HUES6 (cell line): ENCODE measurements around the gene MRPL49.

Source experiments
- H3K27ac ChIP-seq: 2 replicates; pipeline ENCODE4 v1.7.0; 2013; ENCODE audit warnings: low read depth, mild to moderate bottlenecking, low read length, inconsistent platforms
- H3K27me3 ChIP-seq: 2 replicates; pipeline ENCODE4 v1.6.1; 2013; ENCODE audit warnings: low read length; ENCODE audit not compliant: control insufficient read depth, insufficient read depth
- H3K36me3 ChIP-seq: 2 replicates; pipeline ENCODE4 v1.6.1; 2013; ENCODE audit warnings: low read length; ENCODE audit not compliant: control insufficient read depth, insufficient read depth
- H3K4me1 ChIP-seq: 2 replicates; pipeline ENCODE4 v1.6.1; 2013; ENCODE audit warnings: low read length; ENCODE audit not compliant: control insufficient read depth, insufficient read depth
- H3K4me3 ChIP-seq: 2 replicates; pipeline ENCODE4 v1.5.1; 2013; ENCODE audit warnings: low read depth, low read length
- H3K9ac ChIP-seq: one replicate; pipeline ENCODE4 v1.6.1; 2013; ENCODE audit warnings: mild to moderate bottlenecking, low read length
- H3K9me3 ChIP-seq: 2 replicates; pipeline ENCODE4 v1.6.1; 2013; ENCODE audit warnings: low read depth, low read length; ENCODE audit not compliant: control insufficient read depth, insufficient read depth

Gene MRPL49

DNA sequence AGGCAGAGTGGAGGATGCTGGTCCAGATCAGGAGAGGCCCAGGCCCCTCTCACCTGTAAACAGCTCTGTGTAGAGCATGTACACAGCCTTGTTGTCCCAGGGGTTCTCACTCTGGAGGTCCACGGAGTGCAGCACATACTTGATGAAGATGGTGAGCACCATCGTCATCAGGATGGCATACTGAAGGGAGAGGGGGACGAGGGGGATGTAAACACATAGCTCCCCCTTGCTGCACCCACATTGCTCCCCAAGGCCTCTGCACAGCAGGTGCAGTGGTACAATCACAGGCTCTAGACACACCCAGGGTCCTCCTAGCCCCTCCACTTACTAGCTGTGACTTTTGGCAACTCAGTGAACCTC, 9.3 kb downstream of the MRPL49 start:
- Histone ChIP-seq H3K9ac (no peak overlapping the region), H3K4me1 (peaks cover 17% of the 10 kb centered on the region), H3K27ac (no peak overlapping the region), H3K4me3 (no peak overlapping the region), H3K9me3 (no peaks in the 10 kb centered on the region), H3K27me3 (no peaks in the 10 kb centered on the region), H3K36me3 (peaks cover 64% of the 10 kb centered on the region)

DNA sequence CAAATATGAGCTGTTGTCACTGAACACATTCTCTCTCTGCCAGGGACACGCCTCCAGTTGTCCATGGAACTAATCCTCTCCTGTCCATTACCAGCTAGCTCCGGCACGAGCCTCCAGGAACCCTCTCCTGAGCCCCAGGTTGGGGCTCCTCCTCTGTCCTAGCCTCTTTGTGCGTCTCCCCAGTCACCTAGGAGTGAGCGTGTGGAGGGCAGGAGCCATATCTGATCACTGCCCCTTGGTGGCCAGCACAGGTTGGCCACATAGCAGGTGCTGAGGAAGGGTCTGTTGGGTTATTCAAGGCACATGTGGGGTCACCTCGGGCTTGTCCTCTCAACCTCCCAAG, 9.7 kb downstream of the MRPL49 start:
- H3K36me3 ChIP-seq: peaks cover 60% of the 10 kb centered on the region
- H3K9ac ChIP-seq: no peak overlapping the region
- no peaks in the 10 kb centered on the region for H3K27me3 ChIP-seq
- peaks cover 17% of the 10 kb centered on the region for H3K4me1 ChIP-seq
- H3K9me3 ChIP-seq: no peaks in the 10 kb centered on the region
- no peak overlapping the region for H3K4me3 ChIP-seq
- no peak overlapping the region for H3K27ac ChIP-seq

DNA sequence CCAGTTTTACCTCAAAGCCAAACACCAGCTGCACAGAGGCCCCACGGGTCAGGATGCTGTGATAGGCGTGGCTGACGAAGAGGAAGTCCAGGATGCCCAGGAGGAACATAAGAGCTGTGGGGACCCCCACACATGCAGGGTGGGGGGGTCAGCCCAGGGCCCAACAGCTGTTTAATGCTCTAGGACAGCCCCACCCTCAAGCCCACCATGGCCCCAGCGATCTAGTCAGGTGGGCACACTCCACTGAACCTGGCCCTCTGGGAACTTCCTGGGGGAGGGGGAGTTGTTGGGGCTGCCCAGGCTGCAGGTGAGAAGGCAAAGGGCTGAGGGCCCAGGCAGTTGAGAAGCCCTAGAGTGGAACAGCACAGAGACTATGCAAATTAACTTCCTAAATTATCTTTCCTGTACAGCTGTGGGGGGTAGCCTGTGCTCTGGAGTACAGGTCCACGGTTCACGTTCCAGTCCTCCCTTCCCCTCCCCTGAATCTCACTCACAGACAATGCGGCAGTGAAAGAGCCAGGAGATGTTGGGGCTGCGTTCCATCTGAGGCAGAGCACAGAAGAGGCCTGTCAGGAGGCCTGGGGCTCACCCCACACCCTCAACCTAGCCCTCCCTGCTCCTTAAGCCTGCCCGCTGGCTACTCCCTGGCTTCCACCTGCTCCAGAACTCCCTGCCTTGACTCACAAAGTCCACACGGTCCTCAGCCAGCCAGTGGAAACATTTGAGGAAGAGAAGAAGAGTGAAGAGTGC, 10.3 kb downstream of the MRPL49 start:
- H3K9ac ChIP-seq: peak overlapping the region; percentile 100
- no peaks in the 10 kb centered on the region for H3K9me3 ChIP-seq
- no peak overlapping the region for H3K27ac ChIP-seq
- H3K27me3 ChIP-seq: no peaks in the 10 kb centered on the region
- H3K36me3 ChIP-seq: peaks cover 54% of the 10 kb centered on the region
- no peak overlapping the region for H3K4me3 ChIP-seq
- H3K4me1 ChIP-seq: peaks cover 17% of the 10 kb centered on the region

DNA sequence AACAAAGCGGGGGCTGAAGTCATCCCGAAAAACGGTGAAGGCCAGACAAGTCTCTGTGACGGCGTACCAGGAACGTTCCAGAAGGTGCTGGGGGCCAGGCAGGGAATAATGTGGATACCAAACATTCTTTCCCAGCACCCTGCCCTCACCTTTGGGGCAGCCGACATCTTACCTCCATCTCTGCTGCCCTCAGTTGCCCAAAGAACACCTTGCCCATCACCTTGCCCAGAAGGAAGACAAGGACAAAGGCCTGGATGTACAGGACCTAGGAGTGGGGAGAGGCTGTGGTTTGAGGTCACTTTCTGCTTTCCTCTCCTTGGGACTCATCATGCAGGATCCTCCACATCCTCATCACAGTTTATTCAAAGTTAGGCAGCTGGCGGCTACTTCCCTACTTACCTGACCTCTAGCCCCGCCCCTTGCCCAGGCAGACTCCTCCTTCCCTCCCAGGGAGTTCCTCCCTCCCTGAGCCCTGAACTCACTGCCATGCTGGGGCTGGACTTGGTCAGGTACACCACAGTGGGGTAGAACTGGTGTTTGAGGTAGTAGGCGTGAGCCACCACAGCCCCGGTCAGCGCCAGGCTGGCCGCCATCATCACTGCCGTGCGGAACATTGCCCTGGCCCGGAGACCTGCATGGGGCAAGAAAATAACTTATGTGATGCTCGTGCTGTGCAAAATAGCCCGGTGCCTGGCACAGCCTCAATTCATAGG, 11.0 kb downstream of the MRPL49 start:
- Histone ChIP-seq H3K4me3 (peak overlapping the region; percentile 97), H3K9me3 (no peaks in the 10 kb centered on the region), H3K9ac (peak overlapping the region; percentile 100), H3K27me3 (no peaks in the 10 kb centered on the region), H3K4me1 (peaks cover 17% of the 10 kb centered on the region), H3K36me3 (peaks cover 47% of the 10 kb centered on the region), H3K27ac (no peak overlapping the region)

DNA sequence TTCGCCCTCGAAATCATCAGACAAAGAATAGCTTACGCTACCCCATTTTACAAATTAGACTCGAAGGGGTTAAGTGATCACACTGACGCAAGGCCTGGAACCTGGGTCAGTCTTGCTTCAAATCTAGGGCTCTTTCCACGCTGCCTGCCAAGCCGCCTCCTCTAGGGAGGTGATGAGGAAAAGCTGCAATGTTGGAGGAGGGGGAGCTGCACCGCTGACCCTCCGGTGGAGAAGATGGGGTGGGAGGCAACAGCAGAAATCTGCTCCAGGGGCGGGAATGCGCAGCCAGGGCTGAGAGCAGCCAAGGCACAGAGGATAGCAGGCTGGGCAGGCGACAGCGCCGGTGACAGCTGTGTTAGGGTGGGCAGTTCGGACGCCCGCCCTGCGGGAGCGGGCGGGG, 11.6 kb downstream of the MRPL49 start:
- H3K36me3 ChIP-seq: peaks cover 42% of the 10 kb centered on the region
- no peak overlapping the region for H3K27ac ChIP-seq
- H3K9ac ChIP-seq: peak overlapping the region; percentile 100
- peak overlapping the region; percentile 97 for H3K4me3 ChIP-seq
- H3K27me3 ChIP-seq: no peaks in the 10 kb centered on the region
- no peaks in the 10 kb centered on the region for H3K9me3 ChIP-seq
- peaks cover 17% of the 10 kb centered on the region for H3K4me1 ChIP-seq

GRCh38 chr11:65134240-65134951, 12.3 kb downstream of the MRPL49 start, which contains the start of gene SYVN1:
Gene SYVN1, minus strand, starts transcription at chr11:65134519. Its CDS starts 918 bp downstream, at chr11:65133601.
- Histone ChIP-seq H3K4me3 (peak within 1 kb of the TSS; percentile 97), H3K9me3 (no peaks in the 10 kb centered on the region), H3K4me1 (peaks cover 17% of the 10 kb centered on the region), H3K9ac (peak within 1 kb of the TSS; percentile 100), H3K36me3 (peaks cover 35% of the 10 kb centered on the region), H3K27me3 (no peaks in the 10 kb centered on the region), H3K27ac (peak within 1 kb of the TSS; percentile 99)

DNA sequence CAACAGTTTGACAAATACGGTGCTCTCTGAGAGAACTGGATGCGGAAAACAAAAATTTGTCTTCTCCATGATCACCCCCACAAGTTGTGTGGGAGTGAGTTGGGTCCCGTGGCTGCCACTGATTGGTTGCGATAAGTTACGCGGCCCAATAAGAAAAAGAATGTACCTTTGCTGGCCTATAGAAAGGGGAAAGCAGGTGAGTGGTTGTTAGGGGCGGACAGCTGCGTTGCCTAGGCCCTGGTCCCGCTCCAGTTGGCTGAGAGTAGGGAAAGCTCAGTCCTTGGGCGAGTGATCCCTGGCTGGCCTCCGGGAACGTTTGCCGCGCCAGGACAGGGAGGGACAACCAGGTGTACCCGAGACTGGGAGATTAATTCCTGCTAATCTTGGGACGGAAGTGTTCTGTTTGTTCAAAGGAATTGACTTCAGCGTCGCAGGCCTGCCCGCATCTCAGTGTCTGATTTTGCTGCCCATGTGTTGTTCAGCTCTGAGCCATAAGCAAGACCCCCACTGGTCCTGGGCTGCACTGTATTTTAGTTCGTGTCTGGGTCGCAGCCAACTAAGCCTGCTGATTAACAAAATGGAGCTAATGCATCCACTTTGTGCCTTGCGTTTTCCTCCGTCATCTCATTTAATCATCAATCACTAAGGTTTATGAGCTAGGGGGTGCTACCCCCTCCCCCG, 13.0 kb downstream of the MRPL49 start:
- peak overlapping the region; percentile 97 for H3K4me3 ChIP-seq
- H3K27me3 ChIP-seq: no peaks in the 10 kb centered on the region
- H3K9me3 ChIP-seq: no peaks in the 10 kb centered on the region
- H3K9ac ChIP-seq: peak overlapping the region; percentile 100
- H3K36me3 ChIP-seq: peaks cover 28% of the 10 kb centered on the region
- peaks cover 17% of the 10 kb centered on the region for H3K4me1 ChIP-seq
- H3K27ac ChIP-seq: peak overlapping the region; percentile 99

GRCh38 chr11:65135633-65136145, 13.6 kb downstream of the MRPL49 start:
- Histone ChIP-seq H3K36me3 (peaks cover 24% of the 10 kb centered on the region), H3K9me3 (no peaks in the 10 kb centered on the region), H3K9ac (peak overlapping the region; percentile 100), H3K4me3 (peak overlapping the region; percentile 97), H3K27ac (no peak overlapping the region), H3K27me3 (no peaks in the 10 kb centered on the region; the same call in 1 of the 2 replicates), H3K4me1 (peaks cover 17% of the 10 kb centered on the region)

GRCh38 chr11:65136515-65137096, 14.5 kb downstream of the MRPL49 start:
- Histone ChIP-seq H3K27me3 (no peaks in the 10 kb centered on the region; the same call in 1 of the 2 replicates), H3K9ac (no peak overlapping the region), H3K9me3 (no peaks in the 10 kb centered on the region), H3K27ac (no peak overlapping the region), H3K36me3 (peaks cover 15% of the 10 kb centered on the region), H3K4me1 (peaks cover 17% of the 10 kb centered on the region), H3K4me3 (no peak overlapping the region)

GRCh38 chr11:65141896-65142494, 19.9 kb downstream of the MRPL49 start:
- no peak overlapping the region for H3K4me3 ChIP-seq
- no peaks in the 10 kb centered on the region for H3K36me3 ChIP-seq
- peaks cover 4% of the 10 kb centered on the region; the same call in 1 of the 2 replicates for H3K9me3 ChIP-seq
- no peak overlapping the region for H3K27ac ChIP-seq
- no peaks in the 10 kb centered on the region for H3K4me1 ChIP-seq
- H3K27me3 ChIP-seq: no peaks in the 10 kb centered on the region; the same call in 1 of the 2 replicates
- H3K9ac ChIP-seq: no peak overlapping the region
